ENCODE data around the gene SNX27.

Gene SNX27
- 46.4 to 94.5 (median 68.0) reads per million in 9 experiments for total RNA-seq

DNA sequence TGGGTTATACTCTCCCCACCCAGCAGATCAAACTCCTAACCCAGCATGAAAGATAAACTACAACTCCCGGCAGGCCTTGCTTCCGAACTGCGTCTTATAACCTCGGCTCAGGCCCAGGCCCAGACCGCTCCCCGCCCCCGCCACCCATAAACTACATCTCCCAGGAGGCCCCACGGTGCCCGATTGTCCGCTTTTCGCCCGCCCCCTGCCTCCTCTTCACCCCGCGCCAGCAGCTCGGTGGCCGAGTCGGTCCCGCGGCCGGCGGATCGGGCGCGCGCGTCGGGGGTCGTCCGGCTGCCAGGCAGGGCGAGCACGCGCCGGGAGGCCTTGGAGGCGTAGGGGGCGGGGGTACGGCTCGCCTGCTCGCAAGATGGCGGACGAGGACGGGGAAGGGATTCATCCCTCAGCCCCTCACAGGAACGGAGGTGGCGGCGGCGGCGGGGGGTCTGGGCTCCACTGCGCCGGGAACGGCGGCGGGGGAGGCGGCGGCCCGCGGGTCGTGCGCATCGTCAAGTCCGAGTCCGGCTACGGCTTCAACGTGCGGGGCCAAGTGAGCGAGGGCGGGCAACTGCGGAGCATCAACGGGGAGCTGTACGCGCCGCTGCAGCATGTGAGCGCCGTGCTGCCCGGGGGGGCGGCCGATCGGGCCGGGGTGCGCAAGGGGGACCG is at the start of gene SNX27:
Gene SNX27 (plus strand): TSS at position 219 of the 669 bp plus-strand sequence. CDS start 152 bp downstream, at position 371.
- no peaks in the 10 kb centered on the region for H3K36me3 Mint-ChIP-seq (ENCODE audit: insufficient read depth)
- DNase-seq, result peak; percentile 79 to 83 (median 80)

DNA sequence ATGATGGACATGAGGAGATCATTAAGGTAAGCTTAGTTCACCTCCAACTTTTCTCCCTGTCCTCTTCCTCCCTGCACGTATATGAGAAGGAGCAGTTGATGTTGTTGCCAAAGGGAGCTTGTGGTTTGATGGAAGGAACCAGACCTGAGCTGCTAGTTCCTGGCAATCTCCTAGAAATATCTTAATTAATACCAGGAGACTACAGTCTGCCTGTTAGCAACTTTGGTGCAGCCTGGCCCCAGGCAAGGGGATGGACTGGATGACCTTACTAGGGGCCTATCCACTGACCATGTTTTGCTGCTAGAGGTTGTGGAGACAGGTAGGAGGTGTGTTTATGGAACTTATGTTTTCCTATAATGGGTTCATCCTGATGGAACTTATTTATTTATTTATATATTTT is 49.2 kb upstream of the SNX27 start:
- Mint-ChIP-seq H3K36me3 (ENCODE audit: insufficient read depth) (peaks cover 3% of the 10 kb centered on the region), H3K27ac (no peak overlapping the region)
- DNase-seq, result no peak

More for the DNA sequence above, at the start of gene SNX27:
- peak within 1 kb of the TSS; percentile 89 to 97 for H3K4me3 Mint-ChIP-seq
- H3K9me3 Mint-ChIP-seq, result no peaks in the 10 kb centered on the region
- H3K27me3 Mint-ChIP-seq, result peaks cover 6 to 9% of the 10 kb centered on the region in 2 donors
- H3K4me1 Mint-ChIP-seq (ENCODE audit: low read depth in 2 of 2), result peaks cover 21 to 25% of the 10 kb centered on the region in 2 donors
- peak within 1 kb of the TSS; percentile 93 to 94 for H3K27ac Mint-ChIP-seq
- ATAC-seq (replicated peaks), result peak; percentile 92

DNA sequence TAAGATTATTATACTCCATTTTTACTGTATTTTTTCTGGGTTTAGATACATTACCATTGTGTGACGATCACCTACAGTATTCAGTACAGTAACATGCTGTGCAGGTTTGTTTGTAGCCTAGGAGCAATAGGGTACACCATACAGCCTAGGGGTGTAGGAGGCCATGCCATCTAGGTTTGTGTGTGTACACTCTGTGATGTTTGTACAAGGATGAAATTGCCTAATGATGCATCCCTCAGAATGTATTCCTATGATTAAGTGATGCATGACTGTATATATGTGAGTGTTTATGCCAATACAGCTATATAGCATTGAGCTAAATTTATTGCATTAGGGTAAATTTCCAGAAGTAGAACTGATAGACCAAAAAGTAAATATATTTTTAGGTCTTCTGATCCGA is 48.5 kb upstream of the SNX27 start:
- Mint-ChIP-seq H3K27me3 (peaks cover 7 to 11% of the 10 kb centered on the region in 2 donors), H3K4me1 (ENCODE audit: low read depth in 2 of 2) (no peaks in the 10 kb centered on the region), H3K9me3 (no peaks in the 10 kb centered on the region), H3K27ac (no peak overlapping the region), H3K4me3 (no peak overlapping the region), H3K36me3 (ENCODE audit: insufficient read depth) (peaks cover 3% of the 10 kb centered on the region)
- DNase-seq (no peak), ATAC-seq (replicated peaks) (no peak)

More for the DNA sequence above, 49.2 kb upstream of the SNX27 start:
- H3K4me3 Mint-ChIP-seq, result no peak overlapping the region
- H3K27me3 Mint-ChIP-seq, result peaks cover 10 to 14% of the 10 kb centered on the region in 2 donors
- no peaks in the 10 kb centered on the region for H3K4me1 Mint-ChIP-seq (ENCODE audit: low read depth in 2 of 2)
- ATAC-seq (replicated peaks), result no peak
- H3K9me3 Mint-ChIP-seq, result no peaks in the 10 kb centered on the region

DNA sequence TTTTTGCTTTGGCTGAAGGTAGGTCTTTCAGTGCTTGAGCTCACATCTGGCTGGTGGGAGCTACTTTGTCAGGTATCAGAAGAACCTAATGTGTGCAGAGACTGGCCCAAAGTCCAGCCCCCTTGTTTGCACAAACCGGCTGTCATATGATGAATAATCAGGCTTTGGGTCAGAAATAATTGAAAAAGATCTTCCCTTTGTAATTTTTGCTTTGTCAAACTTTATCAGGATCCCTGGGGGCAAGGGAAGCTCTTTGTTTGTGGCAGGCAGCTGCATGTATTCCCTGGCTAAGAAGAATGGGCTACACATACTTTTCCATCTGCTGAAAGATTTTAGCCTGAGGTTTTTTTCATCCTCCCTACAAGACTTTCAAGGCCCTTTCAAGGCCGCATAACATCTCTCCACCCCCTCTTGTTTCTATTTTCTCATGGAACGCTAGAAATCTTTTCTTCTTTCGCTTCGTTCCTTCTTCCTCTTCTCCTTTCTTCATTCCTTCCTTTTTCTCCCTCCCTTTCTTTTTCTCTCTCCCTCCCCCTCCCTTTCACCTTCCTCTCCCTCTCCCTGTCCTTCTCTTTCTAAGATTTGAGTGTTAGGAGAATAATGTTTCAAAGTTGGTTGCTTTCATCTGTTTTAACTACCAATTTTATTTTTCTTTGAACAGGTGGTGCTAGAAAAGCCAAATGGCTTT is 46.2 kb upstream of the SNX27 start:
- Mint-ChIP-seq H3K4me1 (ENCODE audit: low read depth in 2 of 2) (no peaks in the 10 kb centered on the region), H3K27ac (peak overlapping the region in 1 of 2 donors; percentile 10), H3K9me3 (no peaks in the 10 kb centered on the region), H3K4me3 (no peak overlapping the region), H3K36me3 (ENCODE audit: insufficient read depth) (peaks cover 3% of the 10 kb centered on the region), H3K27me3 (no peaks in the 10 kb centered on the region)
- no peak for DNase-seq
- no peak for ATAC-seq (replicated peaks)

DNA sequence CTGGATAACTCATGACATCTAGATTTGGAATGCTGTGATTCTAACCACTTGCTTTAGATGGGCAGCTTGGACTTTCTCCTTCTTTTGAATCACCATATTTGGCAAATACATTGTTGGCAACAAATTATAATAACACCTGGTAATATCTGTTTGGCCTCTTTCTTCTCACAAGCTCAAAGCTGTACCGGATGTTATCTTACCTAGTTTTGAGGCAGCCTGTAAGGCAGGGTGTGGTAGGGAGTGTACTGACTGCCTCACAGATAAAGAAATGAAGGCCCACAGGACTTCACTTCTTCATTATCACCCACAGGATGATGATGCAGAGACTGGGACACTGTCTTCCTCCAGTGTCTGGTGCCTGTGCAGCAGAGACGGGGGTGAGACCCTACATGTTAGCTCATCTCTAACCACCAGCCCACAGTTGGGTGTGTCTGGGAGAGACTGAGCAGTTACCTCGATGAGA is 43.2 kb upstream of the SNX27 start:
- H3K27me3 Mint-ChIP-seq, result no peaks in the 10 kb centered on the region
- no peaks in the 10 kb centered on the region for H3K4me1 Mint-ChIP-seq (ENCODE audit: low read depth in 2 of 2)
- ATAC-seq (replicated peaks) (peak; percentile 93), DNase-seq (peak; percentile 4 to 18 (median 12))
- no peak overlapping the region for H3K4me3 Mint-ChIP-seq
- H3K36me3 Mint-ChIP-seq (ENCODE audit: insufficient read depth), result peaks cover 3% of the 10 kb centered on the region
- H3K27ac Mint-ChIP-seq, result no peak overlapping the region
- H3K9me3 Mint-ChIP-seq, result no peaks in the 10 kb centered on the region

DNA sequence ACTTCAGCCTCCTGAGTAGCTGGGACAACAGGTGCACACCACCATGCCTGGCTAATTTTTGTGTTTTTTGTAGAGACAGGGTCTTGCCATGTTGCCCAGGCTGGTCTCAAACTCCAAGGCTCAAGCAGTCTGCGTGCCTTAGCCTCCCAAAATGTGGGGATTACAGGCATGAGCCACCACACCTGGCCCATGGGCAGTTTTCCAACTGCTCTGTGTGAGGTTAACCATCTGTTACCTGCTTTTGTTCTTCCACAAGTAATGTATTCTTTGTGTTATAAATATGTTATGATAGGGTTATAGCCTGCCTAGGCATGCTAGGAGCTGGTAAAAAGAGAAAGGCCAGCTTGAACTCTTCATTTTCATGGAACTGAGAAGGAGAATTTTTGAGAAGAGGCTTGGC is 41.0 kb upstream of the SNX27 start:
- H3K9me3 Mint-ChIP-seq, result no peaks in the 10 kb centered on the region
- no peaks in the 10 kb centered on the region for H3K27me3 Mint-ChIP-seq
- ATAC-seq (replicated peaks) (no peak), DNase-seq (no peak)
- no peak overlapping the region for H3K27ac Mint-ChIP-seq
- H3K36me3 Mint-ChIP-seq (ENCODE audit: insufficient read depth), result peaks cover 3% of the 10 kb centered on the region
- no peak overlapping the region for H3K4me3 Mint-ChIP-seq
- H3K4me1 Mint-ChIP-seq (ENCODE audit: low read depth in 2 of 2), result no peaks in the 10 kb centered on the region

DNA sequence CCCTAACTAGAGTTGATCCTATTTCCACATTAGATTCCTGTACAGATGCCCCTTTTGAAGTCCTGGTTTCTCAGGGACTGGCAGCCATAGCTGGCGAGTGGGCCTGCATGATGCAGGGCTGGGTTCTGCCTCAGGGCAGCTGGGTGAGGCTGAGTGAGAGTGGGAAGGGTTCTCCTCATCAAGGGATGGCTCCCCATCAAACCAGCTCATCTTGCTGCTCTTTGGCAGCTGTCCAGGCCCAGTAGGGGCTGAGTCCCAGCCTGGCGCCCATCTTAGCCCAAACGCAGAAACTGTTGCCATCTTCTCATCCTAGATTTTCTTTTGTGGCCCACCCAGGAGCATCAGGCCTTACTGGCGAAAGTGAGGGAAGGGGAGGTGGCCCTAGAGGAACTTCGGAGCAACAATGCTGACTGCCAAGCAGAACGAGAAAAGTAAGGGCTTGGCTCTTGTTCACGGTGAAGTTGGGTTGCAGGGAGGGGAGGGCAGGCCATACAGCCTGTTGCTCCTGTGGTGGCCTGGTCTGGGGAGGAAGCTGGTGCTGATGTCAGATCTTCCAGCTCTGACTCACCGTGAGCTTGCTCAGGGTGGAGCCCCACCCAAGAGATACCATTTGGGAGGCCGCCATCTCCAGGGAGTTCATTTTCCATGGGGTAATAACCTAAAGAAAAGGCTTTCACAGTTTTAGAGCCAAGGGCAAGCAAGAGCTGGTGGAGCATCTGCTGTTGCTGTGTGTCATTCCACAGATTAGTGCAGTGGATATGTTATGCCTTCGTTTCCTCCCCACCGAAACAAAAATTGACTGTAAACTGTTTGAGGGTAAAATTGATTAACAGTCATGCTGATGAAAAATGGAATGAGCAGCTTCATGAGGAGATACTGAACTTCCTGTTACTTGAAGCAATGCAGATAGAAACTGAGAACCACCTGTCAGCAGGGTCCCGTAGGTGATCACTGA is 37.0 kb upstream of the SNX27 start:
- no peaks in the 10 kb centered on the region for H3K4me1 Mint-ChIP-seq (ENCODE audit: low read depth in 2 of 2)
- no peaks in the 10 kb centered on the region for H3K9me3 Mint-ChIP-seq
- no peak for DNase-seq
- no peaks in the 10 kb centered on the region for H3K27me3 Mint-ChIP-seq
- H3K36me3 Mint-ChIP-seq (ENCODE audit: insufficient read depth), result peaks cover 4% of the 10 kb centered on the region
- ATAC-seq (replicated peaks), result no peak
- no peak overlapping the region for H3K4me3 Mint-ChIP-seq
- H3K27ac Mint-ChIP-seq, result no peak overlapping the region

DNA sequence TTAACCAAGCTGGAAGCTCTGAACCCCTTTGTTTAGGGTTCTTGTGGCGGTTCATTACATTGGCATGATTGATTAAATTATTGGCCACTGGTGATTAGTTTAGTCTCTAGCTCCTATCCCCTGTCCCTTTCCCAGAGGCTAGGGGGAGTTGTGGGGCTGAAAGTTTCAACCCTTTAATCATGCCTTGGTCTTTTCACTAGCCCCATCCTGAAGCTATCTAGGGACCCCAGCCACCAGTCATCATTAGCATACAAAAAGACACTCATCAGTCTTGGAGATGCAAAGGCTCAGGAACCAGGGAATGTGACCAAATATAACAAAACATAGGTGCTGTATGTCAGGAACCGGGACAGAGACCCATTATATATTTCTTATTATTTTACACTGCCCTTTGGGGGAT is 34.7 kb upstream of the SNX27 start:
- ATAC-seq (replicated peaks) (no peak), DNase-seq (no peak)
- H3K36me3 Mint-ChIP-seq (ENCODE audit: insufficient read depth), result peaks cover 4% of the 10 kb centered on the region
- no peaks in the 10 kb centered on the region for H3K4me1 Mint-ChIP-seq (ENCODE audit: low read depth in 2 of 2)
- no peak overlapping the region for H3K4me3 Mint-ChIP-seq
- no peaks in the 10 kb centered on the region for H3K9me3 Mint-ChIP-seq
- no peaks in the 10 kb centered on the region for H3K27me3 Mint-ChIP-seq
- no peak overlapping the region for H3K27ac Mint-ChIP-seq

DNA sequence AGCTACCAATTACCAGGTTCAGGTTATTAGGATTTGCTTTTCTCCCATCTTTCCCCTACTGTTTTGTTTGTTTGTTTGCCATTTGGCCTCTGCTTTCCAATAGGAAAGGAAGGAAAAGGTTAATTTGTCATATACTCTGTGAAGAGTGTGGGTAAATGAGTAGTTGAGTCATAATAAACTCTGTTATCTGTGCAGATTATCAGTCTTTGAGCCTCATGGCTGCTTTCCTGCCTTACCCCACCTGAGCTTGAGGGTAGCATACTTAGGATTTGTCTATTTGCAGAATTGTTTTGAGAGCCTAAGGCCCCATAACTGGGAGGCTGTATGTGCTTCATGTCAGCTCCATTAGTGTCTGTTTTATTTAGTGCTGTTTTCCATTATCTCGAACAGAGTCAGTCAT is 32.9 kb upstream of the SNX27 start:
- no peak overlapping the region for H3K4me3 Mint-ChIP-seq
- H3K27me3 Mint-ChIP-seq, result no peaks in the 10 kb centered on the region
- H3K36me3 Mint-ChIP-seq (ENCODE audit: insufficient read depth), result peaks cover 6% of the 10 kb centered on the region
- no peaks in the 10 kb centered on the region for H3K4me1 Mint-ChIP-seq (ENCODE audit: low read depth in 2 of 2)
- no peak for ATAC-seq (replicated peaks)
- no peaks in the 10 kb centered on the region for H3K9me3 Mint-ChIP-seq
- no peak for DNase-seq
- no peak overlapping the region for H3K27ac Mint-ChIP-seq

DNA sequence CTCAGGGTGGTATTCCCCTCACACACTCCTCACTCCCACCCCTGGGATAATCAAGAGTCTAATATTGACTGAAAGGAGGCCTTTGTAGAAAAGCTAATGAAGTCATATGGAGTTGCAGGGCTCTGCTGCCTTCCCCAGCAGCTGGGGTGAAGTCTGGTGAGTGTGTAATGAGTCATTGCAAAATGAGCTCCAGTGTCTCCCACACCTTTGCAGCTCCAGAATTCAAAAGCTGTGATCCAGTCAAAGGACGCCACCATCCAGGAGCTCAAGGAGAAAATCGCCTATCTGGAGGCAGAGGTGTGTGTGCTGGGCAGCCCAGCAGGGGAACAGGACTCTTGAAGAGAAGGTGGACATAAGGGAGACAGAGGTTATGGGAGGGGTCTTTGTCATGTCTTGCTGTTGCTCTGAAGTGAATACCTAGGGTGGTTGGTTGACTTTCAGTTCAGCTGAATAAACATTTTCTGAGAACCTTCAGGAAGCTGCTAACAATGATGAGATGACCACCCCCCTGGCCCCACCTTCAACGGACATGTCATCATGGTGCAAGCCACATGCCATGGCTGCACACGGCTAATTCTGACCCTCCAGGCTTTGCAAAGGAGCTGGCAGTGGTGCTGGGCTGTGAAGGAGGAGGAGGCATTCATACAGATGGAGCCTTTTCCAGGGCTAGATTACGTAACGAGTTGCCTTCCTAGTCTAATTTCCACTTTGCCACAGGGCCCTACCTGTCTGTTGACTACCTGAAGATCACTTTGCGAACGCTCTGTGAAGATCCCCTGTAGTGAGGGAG is 32.2 kb upstream of the SNX27 start:
- H3K27ac Mint-ChIP-seq, result no peak overlapping the region
- no peaks in the 10 kb centered on the region for H3K4me1 Mint-ChIP-seq (ENCODE audit: low read depth in 2 of 2)
- H3K27me3 Mint-ChIP-seq, result no peaks in the 10 kb centered on the region
- no peak overlapping the region for H3K4me3 Mint-ChIP-seq
- peaks cover 6% of the 10 kb centered on the region for H3K36me3 Mint-ChIP-seq (ENCODE audit: insufficient read depth)
- ATAC-seq (replicated peaks) (no peak), DNase-seq (no peak)
- H3K9me3 Mint-ChIP-seq, result no peaks in the 10 kb centered on the region

DNA sequence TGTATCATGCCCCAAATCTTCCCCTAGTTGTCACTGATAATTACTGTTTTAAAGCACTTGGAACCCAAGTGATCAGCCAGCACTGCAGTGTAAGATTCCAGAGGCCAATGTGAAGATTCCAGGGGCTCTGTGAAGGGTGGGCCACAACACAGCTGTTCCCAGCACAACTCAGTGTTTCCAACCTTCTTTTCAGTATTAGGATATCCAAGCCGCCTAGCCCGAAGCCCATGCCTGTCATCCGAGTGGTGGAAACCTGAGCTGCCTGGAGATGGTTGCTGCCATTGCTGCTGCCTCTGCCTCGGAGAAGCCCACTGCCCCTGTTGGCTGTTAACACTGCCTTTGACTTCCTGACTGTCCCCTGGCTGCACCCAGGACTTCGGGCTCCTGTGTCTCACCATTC is 30.4 kb upstream of the SNX27 start:
- no peak for DNase-seq
- Mint-ChIP-seq H3K36me3 (ENCODE audit: insufficient read depth) (peaks cover 6% of the 10 kb centered on the region), H3K27ac (no peak overlapping the region), H3K9me3 (no peaks in the 10 kb centered on the region), H3K4me3 (no peak overlapping the region), H3K4me1 (ENCODE audit: low read depth in 2 of 2) (no peaks in the 10 kb centered on the region), H3K27me3 (no peaks in the 10 kb centered on the region)
- no peak for ATAC-seq (replicated peaks)

DNA sequence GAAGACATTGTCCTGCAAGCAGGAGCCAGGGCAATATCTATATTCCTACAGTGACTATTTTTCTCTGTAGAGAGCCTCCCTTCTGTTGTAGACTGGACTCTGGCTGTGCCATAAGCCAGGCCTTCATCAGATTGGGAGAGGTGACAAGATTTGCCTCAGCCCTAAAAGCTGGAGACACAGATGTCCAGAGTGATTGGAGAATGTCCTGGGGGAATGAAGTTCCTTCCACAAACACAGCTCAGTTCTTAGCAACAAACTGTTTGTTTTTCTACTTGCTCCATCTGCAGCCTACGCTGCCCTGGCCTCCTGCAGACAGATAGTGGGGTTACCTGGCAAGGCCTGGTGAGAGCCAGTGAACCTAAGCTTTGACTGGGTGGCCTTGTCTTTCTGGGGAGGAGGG is 29.9 kb upstream of the SNX27 start:
- DNase-seq (no peak), ATAC-seq (replicated peaks) (no peak)
- Mint-ChIP-seq H3K4me3 (no peak overlapping the region), H3K27me3 (no peaks in the 10 kb centered on the region), H3K4me1 (ENCODE audit: low read depth in 2 of 2) (no peaks in the 10 kb centered on the region), H3K9me3 (no peaks in the 10 kb centered on the region), H3K27ac (no peak overlapping the region), H3K36me3 (ENCODE audit: insufficient read depth) (peaks cover 6% of the 10 kb centered on the region)

DNA sequence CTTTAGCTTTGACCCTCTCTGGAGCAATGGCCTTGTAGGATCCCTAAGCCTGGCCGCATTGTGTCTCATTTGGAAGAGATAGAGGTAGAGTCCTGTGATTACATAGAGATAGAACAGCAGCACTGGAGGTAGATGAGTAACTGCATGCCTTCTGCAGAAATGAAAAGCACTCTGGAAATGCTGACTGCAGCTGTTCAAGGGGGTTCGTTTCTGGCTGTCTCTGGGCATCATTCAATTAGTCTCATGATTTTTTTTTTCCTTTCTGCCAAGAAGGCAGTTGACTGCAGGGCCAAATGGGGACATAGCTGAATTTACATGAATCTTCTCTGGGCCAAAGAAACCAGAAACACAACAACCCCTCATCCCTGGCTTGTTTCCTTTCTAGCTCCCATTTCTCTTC is 28.1 kb upstream of the SNX27 start:
- Mint-ChIP-seq H3K27ac (no peak overlapping the region), H3K9me3 (no peaks in the 10 kb centered on the region), H3K4me1 (ENCODE audit: low read depth in 2 of 2) (no peaks in the 10 kb centered on the region), H3K36me3 (ENCODE audit: insufficient read depth) (peaks cover 6% of the 10 kb centered on the region), H3K27me3 (no peaks in the 10 kb centered on the region), H3K4me3 (no peak overlapping the region)
- ATAC-seq (replicated peaks) (no peak), DNase-seq (no peak)

Data from effector memory CD8-positive, alpha-beta T cell (primary cell).